Epithelial cell of proximal tubule (primary cell): ENCODE measurements around the gene MAPKBP1. TPM values are rescaled to one million over a fixed set of nuclear protein-coding genes. Genes with fewer than 3 reads are reported as not detected.

ENCODE experiments used
- DNase-seq: peaks from one replicate; pipeline ENCODE4 v3.0.0-alpha.2; 2011; ENCODE audit warnings: low read depth
- H3K4me3 ChIP-seq: 2 replicates; pipeline ENCODE4 v1.5.1; 2011; ENCODE audit warnings: low read depth, mild to moderate bottlenecking, low read length
- total RNA-seq: library from RNA; depleted of rRNA; stranded (reverse); fragments of >200 nt; gene quantifications from 2 replicates; pipeline ENCODE4 v1.2.3, GENCODE V29; 2015
- TF ChIP-seq, protein P1 (sequence below): conservative IDR thresholded peaks from 2 replicates; pipeline ENCODE4 v1.5.1; 2012; ENCODE audit warnings: low read depth, mild to moderate bottlenecking, low read length

The MAPKBP1 gene
- total RNA-seq, 1 donor from 2014 or later, result 14.4 TPM

DNA sequence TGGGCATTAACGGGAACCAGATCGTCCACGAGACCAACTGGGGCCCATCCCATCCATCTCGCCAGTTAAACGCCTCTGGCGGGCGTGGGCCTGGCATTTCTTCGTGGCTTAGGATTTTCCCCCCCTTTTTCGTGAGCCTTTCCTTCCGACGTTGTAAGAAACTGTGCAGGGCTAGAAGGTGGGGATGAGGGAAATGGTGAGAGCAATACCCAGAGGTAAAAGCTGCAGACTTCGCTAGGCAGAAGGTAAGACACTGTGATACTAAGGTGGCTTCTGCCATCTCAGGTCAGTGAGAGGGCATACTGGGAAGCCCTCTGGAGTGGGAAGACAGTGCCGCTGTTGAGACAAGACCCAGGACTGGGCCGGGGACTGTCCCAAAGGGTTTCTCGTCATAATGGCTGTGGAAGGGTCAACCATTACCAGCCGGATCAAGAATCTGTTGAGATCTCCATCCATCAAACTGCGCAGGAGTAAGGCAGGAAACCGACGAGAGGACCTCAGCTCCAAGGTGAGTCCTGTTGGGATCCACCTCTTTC is 666 bp downstream of the MAPKBP1 start:
- TF ChIP-seq, protein P1, sequence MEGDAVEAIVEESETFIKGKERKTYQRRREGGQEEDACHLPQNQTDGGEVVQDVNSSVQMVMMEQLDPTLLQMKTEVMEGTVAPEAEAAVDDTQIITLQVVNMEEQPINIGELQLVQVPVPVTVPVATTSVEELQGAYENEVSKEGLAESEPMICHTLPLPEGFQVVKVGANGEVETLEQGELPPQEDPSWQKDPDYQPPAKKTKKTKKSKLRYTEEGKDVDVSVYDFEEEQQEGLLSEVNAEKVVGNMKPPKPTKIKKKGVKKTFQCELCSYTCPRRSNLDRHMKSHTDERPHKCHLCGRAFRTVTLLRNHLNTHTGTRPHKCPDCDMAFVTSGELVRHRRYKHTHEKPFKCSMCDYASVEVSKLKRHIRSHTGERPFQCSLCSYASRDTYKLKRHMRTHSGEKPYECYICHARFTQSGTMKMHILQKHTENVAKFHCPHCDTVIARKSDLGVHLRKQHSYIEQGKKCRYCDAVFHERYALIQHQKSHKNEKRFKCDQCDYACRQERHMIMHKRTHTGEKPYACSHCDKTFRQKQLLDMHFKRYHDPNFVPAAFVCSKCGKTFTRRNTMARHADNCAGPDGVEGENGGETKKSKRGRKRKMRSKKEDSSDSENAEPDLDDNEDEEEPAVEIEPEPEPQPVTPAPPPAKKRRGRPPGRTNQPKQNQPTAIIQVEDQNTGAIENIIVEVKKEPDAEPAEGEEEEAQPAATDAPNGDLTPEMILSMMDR, result no peak

DNA sequence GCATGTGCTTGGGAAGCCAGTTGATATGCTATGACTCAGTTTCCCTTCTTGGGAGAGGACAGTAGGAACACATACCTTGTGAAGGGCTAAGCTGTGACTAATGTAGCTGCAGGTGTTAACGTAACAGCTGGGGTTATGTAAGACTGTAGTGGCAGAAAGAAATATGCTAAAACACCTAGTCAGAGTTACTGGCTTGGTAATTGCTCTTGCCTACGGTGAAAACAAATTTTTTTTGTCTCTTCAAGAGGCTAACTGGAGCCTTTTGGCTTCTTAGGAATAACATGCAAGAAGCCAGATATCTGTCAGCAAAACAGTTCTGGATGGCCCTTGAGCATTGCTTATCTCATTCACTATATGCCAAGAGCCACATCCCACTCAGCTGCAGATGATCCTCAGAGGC is 1.4 kb downstream of the MAPKBP1 start:
- TF ChIP-seq, protein P1, result no peak
- H3K4me3 ChIP-seq, result peak overlapping the region; percentile 70
- no peak for DNase-seq

More for the DNA sequence above, 666 bp downstream of the MAPKBP1 start:
- DNase-seq, result no peak
- H3K4me3 ChIP-seq, result peak overlapping the region; percentile 70

DNA sequence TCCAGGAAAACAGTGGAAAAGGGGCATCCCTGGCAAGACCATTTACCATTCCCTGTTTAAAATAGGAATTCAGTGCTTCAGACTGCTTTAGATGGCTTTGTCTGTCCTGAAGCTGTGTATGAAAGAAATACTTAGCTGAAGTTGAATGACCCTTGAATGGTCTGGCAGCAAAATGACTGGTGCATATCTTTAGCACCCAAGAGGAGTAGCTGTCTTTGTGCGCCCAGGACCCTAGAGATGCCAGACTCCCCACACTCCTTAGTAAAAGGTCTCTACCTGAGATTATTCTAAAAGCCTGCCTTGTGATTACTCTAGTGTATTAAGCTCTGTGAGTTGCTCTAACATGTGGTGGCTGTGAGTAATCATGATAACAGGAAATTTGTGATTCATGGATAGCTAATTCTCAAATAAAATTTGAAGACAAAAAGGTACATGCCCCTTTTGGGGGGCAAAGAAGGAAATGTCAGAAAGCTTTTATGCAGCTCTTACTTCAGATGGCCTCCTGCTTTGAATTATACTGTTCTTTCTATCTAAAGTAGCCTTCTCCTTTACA is 3.2 kb downstream of the MAPKBP1 start:
- no peak overlapping the region for H3K4me3 ChIP-seq
- DNase-seq, result no peak
- TF ChIP-seq, protein P1, result no peak

DNA sequence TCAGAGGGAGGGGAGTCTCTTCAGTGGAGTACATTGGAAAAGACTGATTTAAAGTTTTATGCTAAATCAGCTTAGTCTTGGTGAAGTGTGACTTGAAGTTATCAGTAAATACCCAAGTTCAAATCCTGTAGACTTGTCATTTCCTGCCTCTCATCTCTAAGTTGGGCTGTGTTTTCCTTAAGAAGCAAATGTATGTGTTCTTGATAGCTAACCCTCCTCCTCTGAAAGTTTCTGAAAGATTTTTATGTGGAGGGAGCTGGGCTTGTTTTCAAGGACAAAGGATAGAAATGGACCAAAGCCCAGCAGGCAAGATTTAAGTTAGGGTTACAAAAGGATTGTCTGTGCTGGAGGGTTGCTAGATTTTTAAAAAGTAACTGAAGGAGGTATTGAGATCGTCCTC is 4.2 kb downstream of the MAPKBP1 start:
- H3K4me3 ChIP-seq, result no peak overlapping the region
- DNase-seq, result no peak
- TF ChIP-seq, protein P1, result no peak

DNA sequence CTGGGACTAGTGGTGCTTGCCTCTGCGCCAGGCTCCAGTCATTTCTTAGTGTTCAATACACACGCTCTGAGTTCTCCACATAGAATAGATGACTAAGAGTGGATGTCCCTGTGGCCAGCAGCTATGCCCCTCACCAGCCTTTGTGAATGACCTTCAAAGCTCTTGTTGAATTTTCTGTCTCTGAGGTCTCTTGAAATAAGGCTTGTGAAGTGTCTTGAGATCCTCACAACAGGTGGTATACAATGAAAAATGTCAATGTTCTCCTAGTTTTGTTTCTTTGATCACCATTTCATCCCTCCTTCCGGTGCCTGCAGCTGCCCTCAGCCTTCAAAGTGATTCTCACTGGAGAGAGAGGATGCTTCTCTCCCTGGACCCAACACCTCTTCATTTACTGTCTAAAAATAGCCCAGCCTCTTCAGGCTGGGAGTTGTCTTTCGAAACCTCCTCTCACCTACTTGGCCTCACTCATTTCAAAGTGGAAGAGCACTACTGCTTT is 5.4 kb downstream of the MAPKBP1 start:
- TF ChIP-seq, protein P1, result no peak
- no peak for DNase-seq
- no peak overlapping the region for H3K4me3 ChIP-seq

DNA sequence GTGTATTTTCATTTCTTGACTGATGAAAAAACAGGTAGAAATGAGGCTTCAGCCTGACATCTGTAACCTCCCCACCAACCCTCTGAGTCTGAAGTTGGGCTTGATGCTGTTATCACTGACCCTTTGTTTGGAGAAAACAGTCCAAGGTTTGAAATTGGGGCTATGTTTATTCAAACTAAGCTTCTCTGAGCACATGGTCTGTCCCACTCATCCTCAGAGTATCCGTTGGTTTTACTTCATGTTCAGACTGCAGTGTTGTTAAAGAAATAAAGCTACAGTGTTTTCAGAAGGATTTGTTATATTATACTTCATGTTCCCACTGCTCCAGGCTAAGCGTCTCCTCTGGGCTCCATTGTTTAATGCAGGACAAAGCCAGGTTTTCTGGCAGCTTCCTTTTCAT is 6.0 kb downstream of the MAPKBP1 start:
- TF ChIP-seq, protein P1, result no peak
- no peak for DNase-seq
- no peak overlapping the region for H3K4me3 ChIP-seq

DNA sequence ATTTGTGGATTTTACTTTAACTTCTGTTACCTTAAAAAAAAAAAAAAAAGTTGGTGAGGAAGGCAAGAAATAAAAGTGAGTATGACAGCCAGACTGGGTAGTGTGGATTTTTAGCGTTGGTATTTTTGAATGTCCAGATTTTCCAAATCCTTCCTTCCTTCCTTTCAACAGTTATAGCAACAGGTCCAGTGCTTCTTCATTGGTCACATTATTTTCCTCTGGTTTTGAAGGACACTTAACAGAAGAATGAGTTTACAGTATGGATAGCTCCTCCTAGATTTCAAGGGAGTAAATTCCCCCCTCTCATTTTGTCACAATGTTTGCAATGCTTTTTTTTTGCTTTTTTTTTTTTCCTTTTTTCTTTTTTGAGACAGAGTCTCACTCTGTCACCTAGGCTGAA is 6.4 kb downstream of the MAPKBP1 start:
- no peak overlapping the region for H3K4me3 ChIP-seq
- TF ChIP-seq, protein P1, result no peak
- no peak for DNase-seq
